Glutamatergic neuron (in vitro differentiated cells): ENCODE results near the gene SLC25A4. TPM values are rescaled to one million over a fixed set of nuclear protein-coding genes. Genes with fewer than 3 reads are reported as not detected.

ENCODE experiments used
- DNase-seq: peaks from one replicate; pipeline ENCODE4 v3.0.0; 2022
- H3K27ac Mint-ChIP-seq: one replicate; pipeline ENCODE4 v1.8.0; 2020; ENCODE audit warnings: mild to moderate bottlenecking, mixed read lengths, inconsistent platforms; ENCODE audit not compliant: unreplicated experiment
- H3K27me3 Mint-ChIP-seq: one replicate; pipeline ENCODE4 v1.8.0; 2020; ENCODE audit warnings: mild to moderate bottlenecking, moderate library complexity, mixed read lengths, inconsistent platforms; ENCODE audit not compliant: unreplicated experiment
- H3K36me3 Mint-ChIP-seq: one replicate; pipeline ENCODE4 v1.8.0; 2020; ENCODE audit warnings: mild to moderate bottlenecking, mixed read lengths, inconsistent platforms; ENCODE audit not compliant: unreplicated experiment
- H3K4me1 Mint-ChIP-seq: one replicate; pipeline ENCODE4 v1.8.0; 2020; ENCODE audit warnings: mild to moderate bottlenecking, low read depth, mixed read lengths, inconsistent platforms; ENCODE audit not compliant: unreplicated experiment
- H3K4me3 Mint-ChIP-seq: one replicate; pipeline ENCODE4 v1.8.0; 2020; ENCODE audit warnings: mild to moderate bottlenecking, mixed read lengths, inconsistent platforms; ENCODE audit not compliant: unreplicated experiment
- H3K9me3 Mint-ChIP-seq: one replicate; pipeline ENCODE4 v1.8.0; 2020; ENCODE audit warnings: mild to moderate bottlenecking, moderate library complexity, mixed read lengths, inconsistent platforms; ENCODE audit not compliant: unreplicated experiment
- total RNA-seq: library from RNA; stranded (reverse); fragmentation: NEBNext Ultra II Directional; extraction: Animal tissue kit (Norgen Biotek cat#: 25700); gene quantifications from one replicate; pipeline ENCODE4 v1.2.1, GENCODE V29; 2021; ENCODE audit not compliant: unreplicated experiment
- TF ChIP-seq, protein P1 (sequence below): fragments of 200-600 bp; sonication (generic); IDR thresholded peaks from one replicate; pipeline ENCODE4 v1.5.0; 2021; ENCODE audit not compliant: partially characterized antibody, unreplicated experiment

Gene SLC25A4
- total RNA-seq, 1 donor from 2014 or later: 44.7 TPM

DNA sequence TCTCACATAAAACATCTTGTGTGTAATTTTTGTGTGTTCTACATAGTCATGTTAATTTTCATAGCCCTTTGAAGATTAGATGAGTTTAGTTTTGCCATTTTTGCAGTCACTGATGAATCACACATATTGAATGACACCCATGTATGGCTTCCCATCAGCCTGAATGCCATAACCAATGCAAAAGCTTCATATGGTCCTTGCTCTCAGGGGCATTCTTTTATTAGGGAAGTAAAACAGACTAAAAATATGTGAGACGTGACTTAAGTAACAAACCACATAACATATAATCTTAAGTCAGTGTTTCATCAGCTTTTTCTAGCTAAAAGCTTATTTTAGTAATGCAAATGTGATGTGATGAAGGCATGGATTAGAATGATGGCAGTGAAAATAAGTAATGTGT is 8.2 kb downstream of the SLC25A4 start:
- no peak overlapping the region for H3K4me3 Mint-ChIP-seq
- TF ChIP-seq, protein P1, sequence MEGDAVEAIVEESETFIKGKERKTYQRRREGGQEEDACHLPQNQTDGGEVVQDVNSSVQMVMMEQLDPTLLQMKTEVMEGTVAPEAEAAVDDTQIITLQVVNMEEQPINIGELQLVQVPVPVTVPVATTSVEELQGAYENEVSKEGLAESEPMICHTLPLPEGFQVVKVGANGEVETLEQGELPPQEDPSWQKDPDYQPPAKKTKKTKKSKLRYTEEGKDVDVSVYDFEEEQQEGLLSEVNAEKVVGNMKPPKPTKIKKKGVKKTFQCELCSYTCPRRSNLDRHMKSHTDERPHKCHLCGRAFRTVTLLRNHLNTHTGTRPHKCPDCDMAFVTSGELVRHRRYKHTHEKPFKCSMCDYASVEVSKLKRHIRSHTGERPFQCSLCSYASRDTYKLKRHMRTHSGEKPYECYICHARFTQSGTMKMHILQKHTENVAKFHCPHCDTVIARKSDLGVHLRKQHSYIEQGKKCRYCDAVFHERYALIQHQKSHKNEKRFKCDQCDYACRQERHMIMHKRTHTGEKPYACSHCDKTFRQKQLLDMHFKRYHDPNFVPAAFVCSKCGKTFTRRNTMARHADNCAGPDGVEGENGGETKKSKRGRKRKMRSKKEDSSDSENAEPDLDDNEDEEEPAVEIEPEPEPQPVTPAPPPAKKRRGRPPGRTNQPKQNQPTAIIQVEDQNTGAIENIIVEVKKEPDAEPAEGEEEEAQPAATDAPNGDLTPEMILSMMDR: no peak

DNA sequence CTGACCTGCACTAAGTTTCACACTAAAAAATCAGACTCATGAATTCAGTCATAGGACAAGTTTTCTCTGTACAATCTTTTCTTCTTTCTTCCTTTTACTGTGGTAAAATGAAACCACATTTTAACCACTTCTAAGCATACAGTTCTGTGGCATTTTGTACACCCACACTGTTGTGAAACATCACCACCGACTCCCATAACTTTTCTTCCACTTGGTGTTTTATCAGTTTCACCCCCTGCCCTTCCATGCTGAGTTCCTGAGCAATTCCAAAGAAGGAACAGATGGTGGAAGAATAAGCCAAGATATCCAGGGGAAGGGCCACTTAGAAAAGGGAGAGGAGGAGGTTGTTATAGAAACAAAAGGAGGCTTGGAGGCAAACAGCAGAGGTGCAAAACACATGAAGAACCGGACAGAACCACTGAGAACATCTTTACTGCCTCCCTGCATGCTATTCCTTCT is 22.6 kb downstream of the SLC25A4 start:
- DNase-seq: no peak
- TF ChIP-seq, protein P1: no peak
- H3K4me1 Mint-ChIP-seq: peaks cover 6% of the 10 kb centered on the region
- H3K27me3 Mint-ChIP-seq: no peaks in the 10 kb centered on the region
- no peak overlapping the region for H3K4me3 Mint-ChIP-seq
- H3K36me3 Mint-ChIP-seq: peaks cover 10% of the 10 kb centered on the region
- H3K9me3 Mint-ChIP-seq: no peaks in the 10 kb centered on the region
- no peak overlapping the region for H3K27ac Mint-ChIP-seq

More for the DNA sequence above, 8.2 kb downstream of the SLC25A4 start:
- no peak for DNase-seq
- peaks cover 10% of the 10 kb centered on the region for H3K36me3 Mint-ChIP-seq
- no peaks in the 10 kb centered on the region for H3K4me1 Mint-ChIP-seq
- no peaks in the 10 kb centered on the region for H3K9me3 Mint-ChIP-seq
- H3K27ac Mint-ChIP-seq: no peak overlapping the region
- no peaks in the 10 kb centered on the region for H3K27me3 Mint-ChIP-seq

DNA sequence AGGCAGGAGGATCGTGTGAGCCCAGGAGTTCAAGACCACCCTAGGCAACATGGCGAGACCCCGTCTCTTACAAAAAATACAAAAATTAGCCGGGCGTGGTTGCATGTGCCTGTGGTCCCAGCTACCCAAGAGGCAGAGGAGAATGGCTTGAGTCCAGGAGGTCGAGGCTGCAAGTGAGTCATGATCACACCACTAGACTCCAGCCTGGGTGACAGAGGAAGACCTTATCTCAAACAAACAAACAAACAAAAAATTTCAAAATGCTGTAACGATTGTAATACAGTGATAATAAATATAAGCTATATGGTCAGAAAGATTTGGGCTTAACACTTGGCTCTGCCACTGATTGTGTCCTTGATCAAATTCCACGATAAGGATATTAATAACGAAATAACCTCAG is 24.2 kb downstream of the SLC25A4 start:
- Mint-ChIP-seq H3K27ac (no peak overlapping the region), H3K4me3 (no peak overlapping the region), H3K9me3 (no peaks in the 10 kb centered on the region), H3K36me3 (peaks cover 10% of the 10 kb centered on the region), H3K27me3 (no peaks in the 10 kb centered on the region), H3K4me1 (peaks cover 6% of the 10 kb centered on the region)
- DNase-seq: no peak
- TF ChIP-seq, protein P1: no peak

DNA sequence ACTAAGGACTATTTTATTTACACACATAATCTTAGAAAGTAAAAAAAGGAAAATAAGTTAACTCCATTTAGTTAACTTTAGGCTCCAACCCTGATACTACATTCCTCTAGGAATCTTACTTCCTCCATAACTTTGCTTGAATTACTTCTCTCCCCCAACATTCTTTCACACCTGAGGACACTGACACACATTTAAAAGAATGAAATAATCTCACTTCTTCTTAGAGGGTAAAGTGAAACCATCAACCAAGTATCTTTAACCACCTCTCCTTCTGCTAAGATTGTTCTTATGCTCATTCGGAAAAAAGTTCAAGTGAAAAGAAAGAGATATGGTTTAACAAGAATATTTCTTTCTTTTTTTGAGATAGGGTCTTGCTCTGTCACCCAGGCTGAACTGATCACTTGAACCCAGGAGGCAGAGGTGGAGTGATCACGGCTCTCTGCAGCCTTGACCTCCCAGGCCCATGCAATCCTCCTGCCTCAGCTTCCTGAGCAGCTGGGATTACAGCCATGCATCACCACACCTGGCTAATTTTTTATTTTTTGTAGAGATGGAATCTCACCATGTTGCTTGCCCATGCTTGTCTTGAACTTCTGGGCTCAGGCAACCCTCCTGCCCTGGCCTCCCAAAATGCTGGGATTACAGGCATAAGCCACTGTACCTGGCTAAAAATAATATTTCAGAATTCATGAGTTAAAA is 28.5 kb downstream of the SLC25A4 start:
- Mint-ChIP-seq H3K9me3 (no peaks in the 10 kb centered on the region), H3K4me1 (no peaks in the 10 kb centered on the region), H3K27me3 (no peaks in the 10 kb centered on the region), H3K4me3 (no peak overlapping the region), H3K27ac (no peak overlapping the region), H3K36me3 (peaks cover 10% of the 10 kb centered on the region)
- TF ChIP-seq, protein P1: no peak
- DNase-seq: no peak

DNA sequence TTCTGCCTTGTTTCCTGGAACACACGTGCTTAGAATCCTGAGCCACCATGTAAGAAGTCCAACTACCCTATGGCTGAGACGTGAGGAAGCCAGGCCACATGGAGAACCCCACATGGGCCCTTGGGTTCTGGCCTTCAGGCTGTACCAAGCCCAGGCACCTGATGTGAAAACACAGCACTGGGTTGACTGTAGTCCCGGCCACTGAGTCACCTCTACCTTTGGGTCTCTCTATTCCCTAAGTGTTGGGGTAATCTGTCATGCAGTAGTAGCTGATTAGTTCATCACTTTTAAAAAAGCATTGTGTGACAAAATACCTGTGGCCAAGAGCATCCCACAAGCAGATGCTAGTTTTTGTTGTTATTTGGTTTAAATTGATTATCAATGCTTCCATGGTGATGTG is 36.4 kb downstream of the SLC25A4 start:
- Mint-ChIP-seq H3K27me3 (no peaks in the 10 kb centered on the region), H3K4me3 (no peak overlapping the region), H3K4me1 (peaks cover 3% of the 10 kb centered on the region), H3K36me3 (no peaks in the 10 kb centered on the region), H3K9me3 (no peaks in the 10 kb centered on the region), H3K27ac (no peak overlapping the region)
- DNase-seq: no peak
- TF ChIP-seq, protein P1: no peak
